HG03342 (cell line): ENCODE results near the gene TRIM14.
"Not testable (repeated sequence)": the region's sequence is repeated elsewhere in the genome, so short reads cannot be mapped to it uniquely, and the experiment has no call there.

ENCODE experiments used
- ATAC-seq: cut with Tn5 transposase; IDR thresholded peaks from one replicate; pipeline ENCODE4 v1.9.1; 2021; ENCODE audit warnings: mild to moderate bottlenecking, moderate library complexity; ENCODE audit not compliant: unreplicated experiment

Gene TRIM14

DNA sequence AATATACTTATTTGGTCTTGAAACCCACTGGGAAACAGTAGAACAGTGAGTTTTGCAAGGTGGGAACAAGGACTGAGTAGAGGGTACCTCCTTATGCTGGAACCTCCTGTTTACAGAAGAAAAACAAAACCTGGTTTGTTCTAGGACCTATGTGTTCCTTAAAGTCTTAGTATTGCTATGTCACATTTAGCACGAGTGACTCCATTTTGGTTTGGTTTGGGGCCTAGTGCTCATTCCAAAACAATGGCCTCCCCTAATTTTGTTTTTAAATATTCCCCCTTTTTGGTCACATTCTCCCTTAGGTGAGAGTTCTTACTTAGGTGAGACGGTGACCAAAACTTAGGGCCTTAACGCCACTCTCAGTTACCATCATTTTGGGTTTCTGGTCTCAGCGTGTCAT lies 68.7 kb downstream of the TRIM14 start:
- ATAC-seq: no peak

DNA sequence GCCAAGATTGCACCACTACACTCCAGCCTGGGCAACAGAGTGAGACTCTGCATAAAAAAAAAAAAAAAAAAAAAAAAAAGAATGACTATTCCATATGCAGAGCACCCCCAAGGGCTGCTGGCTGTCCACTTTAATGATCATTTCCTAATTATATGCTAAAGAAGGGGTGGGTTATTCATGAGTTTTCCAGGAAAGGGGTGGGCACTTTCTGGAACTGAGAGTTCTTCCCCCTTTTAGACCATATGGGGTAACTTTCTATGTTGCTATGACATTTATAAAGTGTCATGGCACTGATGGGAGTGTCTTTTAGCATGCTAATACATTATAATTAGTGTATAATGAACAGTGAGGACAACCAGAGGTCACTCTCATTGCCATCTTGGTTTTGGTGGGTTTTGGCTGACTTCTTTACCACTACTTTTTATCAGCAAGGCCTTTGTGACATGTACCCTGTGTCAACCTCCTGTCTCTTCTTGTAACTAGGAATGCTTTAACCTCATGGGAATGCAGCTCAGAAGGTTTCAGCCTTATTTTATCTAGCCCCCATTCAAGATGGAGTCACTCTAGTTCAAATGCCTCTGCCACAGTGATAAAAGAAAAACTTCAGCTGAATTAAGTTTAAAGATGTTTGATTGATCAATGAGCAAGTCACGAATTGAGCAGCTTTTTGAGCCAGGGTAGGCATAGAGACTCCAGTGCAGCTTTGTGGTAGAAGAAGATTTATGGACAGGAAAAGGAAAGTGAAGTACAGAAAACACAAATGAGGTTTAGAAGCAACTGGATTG lies 69.5 kb downstream of the TRIM14 start:
- ATAC-seq: no peak

DNA sequence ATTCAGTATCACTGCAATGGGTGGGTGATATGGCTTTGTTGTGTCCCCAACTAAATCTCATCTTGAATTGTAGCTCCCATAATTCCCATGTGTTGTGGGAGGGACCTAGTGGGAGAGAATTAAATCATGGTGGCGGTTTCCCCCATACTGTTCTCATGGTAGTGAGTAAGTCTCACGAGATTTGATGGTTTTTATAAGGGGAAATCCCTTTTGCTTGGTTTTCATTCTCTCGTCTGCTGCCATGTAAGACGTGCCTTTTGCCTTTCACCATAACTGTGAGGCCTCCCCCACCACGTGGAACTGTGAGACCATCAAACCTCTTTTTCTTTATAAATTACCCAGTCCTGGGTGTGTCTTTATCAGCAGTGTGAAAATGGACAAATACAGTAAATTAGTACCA lies 72.0 kb downstream of the TRIM14 start:
- ATAC-seq: no peak

DNA sequence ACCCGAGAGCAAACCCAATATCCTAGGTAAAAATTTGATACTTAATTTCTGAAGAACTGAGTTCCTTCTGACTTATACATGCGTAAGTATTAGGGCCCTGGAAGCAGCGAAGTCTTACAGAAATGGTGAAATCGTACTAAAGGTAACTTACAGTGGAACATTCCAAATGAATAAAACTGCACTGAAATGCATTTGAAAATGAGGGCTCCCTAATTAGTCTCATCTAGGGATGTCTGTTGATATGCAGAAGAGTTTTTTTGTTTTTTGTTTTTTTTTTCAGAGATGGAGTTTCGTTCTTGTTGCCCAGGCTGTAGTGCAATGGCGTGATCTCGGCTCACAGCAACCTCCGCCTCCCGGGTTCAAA lies 72.9 kb downstream of the TRIM14 start:
- ATAC-seq: no peak

DNA sequence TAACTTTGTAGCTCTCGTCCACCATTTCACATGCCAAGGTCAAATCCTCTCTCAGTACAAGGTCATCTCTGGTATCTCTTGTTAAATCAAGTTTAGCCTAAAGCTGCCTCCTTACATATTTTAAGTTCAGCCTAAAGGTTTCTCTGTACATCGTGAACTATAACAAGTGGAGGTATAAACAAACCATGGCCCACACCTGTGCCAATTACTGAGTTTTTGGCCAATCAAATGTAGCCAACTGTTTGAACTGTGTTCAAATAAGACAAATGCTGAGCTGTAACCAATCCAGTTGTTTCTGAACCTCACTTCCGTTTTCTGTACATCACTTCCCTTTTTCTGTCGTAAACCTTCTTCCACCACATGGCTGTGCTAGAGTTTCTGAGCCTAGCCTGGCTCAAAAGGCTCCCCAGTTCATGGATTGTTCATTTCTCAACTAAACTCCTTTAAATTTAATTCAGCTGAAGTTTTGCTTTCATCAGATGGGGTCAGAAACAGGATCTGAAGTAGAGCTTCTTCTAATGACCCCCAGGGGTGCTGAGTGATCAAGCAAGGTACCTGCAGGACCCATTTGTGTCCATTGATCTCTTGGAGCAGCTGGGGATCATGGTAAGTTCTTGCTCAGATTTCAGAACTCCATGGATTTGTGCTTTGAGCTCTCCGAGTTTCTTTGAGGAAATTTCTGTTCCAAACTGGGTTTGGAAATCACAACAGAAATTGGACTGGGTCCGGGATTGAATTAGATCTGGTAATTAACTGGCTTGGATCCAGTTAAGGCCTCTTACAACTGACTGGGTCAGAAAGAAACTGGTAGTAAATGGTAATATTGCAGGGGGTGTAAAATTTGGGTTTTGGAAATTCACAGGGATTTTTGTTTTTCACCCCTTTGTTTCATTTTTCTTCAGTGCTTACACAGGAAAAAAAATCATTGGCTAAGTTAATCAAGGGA lies 73.5 kb downstream of the TRIM14 start:
- ATAC-seq: peak; percentile 88

DNA sequence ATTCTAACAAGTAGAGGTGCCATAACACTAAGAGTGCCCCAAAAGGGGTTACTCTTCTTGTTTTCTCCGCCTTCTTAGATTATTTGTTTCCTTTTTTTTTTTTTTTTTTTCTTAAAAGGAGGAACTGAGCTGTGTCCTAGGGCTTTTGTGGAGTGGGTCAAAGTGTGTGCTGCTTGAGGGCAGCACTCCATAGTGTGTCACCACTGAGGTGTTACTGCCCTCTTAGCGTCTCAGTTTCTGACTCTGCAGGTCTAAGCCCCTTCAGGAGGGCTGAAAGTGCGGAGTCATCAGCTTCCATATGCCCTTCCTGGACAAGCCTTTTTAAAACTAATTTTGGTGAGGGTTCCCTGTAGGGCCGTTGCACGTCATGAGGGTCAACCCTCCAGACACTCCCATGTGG lies 75.1 kb downstream of the TRIM14 start:
- no peak for ATAC-seq

DNA sequence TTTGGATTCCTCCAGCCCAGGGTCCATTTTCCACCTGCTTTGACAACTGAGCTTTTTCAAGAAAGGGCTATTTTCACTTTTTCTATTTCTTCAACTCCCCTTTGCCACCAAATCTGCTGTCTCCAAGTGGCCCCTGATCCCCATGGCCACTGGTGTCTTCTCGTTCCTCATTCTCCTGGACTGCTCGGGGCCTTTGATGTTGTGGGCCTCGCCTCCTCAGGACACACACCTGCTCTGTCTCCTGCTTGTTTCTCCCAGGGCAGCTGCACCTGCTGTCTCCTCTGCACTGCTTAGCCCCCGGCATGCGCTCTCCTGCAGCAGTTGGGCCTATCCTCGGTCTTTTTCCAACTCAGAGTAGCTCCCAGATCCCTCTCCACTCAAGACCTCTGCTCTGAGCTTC lies 78.8 kb downstream of the TRIM14 start:
- ATAC-seq: no peak

DNA sequence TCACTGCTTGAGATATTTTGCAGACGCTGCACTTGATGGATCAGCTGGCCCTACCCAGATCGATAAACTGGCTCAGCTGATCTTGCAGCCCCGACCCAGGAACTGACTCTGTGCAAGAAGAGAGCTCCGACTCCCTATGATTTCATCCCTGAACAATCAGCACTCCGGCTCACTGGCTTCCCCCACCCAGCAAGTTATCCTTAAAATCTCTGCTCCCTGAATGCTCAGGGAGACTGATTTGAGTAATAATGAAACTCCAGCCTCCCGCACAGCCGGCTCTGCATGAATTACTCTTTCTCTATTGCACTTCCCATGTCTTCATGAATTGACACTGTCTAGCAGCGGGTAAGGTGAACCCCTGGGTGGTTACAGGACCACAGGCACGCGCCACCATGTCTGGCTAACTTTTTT lies 79.4 kb downstream of the TRIM14 start:
- peak; percentile 36 for ATAC-seq

DNA sequence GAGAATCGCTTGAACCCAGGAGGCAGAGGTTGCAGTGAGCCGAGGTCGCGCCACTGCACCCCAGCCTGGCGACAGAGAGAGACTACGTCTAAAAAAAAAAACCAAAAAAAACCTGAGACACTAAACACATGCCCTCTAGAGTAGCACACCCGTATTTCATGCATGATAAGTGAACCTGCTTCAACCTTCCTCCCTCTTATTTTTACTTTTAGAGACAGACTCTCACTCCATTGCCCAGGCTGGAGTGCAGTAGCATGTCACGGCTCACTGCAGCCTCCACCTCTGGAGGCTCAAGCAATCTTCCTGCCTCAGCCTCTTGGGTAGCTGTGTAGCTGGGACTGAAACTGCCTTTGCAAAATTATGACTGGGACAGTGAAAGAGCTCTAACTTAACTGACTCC lies 80.1 kb downstream of the TRIM14 start:
- ATAC-seq: peak; percentile 33

DNA sequence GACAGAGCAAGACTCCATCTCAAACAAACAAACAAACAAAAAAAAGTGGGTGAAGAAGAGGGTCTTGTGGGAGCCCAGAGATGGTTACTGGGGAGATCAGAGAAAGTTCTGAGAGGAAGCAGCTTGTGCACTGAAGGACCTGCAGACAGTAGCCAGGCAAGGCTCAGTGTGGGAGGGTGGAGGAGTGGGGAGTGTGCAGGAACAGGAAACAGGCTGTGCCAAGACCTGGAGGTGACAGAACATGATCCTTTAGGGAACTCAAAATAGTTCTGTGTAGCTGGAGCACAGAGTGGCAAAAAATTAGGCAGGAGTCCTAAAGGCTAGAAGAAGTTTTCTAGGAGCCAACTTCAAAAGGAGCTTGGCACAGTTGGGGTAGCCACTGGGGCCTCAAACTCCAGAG lies 81.7 kb downstream of the TRIM14 start:
- ATAC-seq: no peak

DNA sequence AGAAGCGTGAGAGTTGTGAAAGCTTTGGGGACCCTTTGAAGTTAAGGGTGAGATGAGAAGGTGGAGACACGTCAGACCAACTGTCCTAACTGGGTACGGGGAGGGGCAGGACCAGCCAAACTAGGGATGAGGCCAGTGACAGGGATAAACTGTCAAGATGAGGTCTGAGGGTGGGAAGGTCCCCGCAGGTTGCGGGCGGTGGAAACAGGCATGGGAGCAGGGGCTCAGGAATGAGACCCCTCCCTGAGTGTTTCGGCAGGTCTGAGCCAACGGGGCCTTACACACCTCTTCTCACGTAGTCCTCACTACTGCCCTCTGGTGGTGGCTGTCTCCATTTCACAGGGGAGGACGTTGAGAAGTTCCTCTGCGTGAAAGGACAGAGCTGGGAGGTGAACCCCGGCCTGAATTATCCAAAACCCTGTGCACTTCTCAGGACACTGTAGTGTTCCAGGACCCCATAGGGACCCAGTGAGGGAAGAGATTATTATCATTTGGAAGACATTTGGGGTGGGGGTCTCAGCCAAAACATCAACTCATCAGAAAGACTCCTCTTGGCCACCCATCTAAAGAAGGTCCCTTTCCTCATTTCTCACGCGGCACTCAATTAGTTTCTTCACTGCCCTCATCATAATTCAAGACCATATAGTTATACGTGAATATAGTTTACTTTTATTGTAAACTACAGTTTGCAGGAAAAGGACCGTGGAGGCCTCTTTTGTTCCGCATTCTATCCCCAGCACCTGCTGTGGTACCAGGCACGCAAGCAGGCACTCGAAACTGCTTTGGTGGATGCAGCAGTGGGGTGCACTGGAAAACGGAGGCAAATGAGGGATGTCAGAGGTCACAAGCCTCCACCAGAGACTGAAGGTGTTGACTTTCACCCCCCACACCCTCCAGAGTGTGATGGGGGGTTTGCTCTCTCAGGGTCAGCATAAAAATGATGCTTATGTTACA lies 84.2 kb downstream of the TRIM14 start:
- ATAC-seq: peak; percentile 44

DNA sequence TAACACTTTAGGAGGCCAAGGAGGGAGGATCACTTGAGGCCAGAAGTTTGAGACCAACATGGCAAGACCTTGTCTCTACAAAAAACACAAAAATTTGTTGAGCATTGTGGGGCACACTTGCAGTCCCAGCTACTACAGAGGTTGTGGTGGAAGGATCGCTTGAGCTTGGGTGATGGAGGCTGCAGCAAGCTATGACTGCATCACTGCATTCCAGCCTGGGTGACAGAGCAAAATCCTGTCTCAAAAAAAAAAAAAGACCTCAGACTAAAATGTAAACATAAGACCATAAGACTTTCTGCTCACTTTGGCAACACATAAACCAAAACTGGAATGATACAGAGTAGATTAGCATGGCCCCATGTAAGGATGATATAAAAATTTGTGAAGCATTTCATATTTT lies 87.1 kb downstream of the TRIM14 start:
- ATAC-seq: no peak

DNA sequence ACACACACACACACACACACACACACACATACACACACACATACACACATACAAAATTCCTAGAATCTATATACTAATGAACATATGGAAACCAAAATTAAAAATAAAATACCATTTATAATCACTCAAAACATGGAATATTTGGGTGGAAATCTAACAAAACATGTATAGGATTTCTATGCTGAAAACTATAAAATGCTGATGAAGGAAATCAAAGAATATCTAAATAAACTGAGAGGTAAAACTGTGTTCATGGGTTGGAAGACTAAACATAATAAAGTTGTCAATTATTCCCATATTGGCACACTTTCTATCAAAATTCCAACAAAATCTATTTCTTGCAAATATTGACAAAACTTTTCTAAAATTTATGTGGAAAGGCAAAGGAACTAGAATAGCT lies 87.9 kb downstream of the TRIM14 start:
- ATAC-seq: no peak

DNA sequence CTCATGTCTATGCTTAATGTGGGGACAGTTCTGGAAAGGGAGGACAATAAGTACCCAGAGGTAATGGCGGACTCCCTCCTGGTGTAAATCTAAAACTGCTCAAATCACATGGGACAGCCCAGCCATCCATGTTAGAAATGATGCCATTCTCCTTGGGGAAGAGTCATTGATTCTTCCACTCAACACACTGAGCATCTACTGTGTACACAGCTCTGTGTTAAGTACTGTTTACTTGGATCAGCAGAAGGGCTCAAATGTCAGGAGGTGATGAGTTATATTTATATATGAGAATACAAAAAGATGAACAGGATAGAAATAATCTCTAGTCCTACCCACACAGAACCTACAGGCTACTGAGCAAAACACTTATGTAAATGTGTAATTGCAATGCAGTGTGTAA lies 94.3 kb downstream of the TRIM14 start:
- no peak for ATAC-seq

DNA sequence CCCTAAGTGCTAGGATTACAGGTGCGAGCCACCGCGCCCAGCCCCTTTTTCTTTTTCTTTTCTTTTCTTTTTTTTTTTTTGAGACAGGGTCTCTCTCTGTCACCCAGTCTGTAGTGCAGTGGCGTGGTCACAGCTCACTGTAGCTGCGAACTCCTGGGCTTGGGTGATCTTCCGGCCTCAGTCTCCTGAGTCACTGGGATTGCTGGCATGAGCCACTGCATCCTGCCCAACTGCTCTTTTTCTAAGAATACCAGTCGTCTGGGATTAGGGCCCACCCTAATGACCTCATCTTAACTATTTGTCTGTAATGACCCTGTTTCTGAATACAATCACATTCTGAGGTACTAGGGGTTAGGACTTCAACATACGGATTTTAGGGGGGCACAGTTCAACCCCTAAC lies 96.6 kb downstream of the TRIM14 start:
- ATAC-seq: no peak

DNA sequence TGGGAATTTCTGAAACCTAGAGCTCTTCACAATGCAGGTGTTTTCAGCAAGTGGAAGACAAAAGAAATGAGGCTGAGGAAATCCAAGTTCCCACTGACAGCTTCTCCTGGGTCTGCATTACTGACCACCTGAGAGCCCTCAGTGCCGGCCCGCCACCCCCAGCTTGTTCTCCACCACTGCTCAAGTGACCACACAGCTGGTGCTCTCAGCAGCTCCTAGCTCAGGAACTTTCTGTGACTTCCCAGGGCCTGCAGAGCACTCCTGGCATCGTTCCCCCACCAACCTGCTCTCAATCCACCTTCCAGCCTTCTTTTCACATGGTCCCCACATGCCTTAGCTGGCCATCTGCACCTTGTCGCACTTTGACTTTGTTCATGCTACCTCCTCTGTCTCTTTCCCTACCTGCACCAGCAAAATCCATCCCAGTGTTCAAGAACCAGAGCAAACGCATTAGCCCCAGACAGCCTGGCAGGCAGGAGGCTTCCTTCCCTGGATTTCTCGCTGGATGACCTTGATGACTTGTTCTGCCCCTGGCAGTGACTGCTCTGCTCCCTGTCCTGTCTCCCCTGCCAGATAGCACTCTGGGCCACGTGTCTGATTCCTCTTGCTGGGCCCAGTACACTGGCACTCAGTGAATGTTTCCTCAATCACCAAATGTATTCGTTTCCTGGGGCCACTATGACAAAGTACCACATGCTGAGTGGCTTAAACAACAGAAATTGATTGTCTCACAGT lies 97.5 kb downstream of the TRIM14 start:
- ATAC-seq: no peak

DNA sequence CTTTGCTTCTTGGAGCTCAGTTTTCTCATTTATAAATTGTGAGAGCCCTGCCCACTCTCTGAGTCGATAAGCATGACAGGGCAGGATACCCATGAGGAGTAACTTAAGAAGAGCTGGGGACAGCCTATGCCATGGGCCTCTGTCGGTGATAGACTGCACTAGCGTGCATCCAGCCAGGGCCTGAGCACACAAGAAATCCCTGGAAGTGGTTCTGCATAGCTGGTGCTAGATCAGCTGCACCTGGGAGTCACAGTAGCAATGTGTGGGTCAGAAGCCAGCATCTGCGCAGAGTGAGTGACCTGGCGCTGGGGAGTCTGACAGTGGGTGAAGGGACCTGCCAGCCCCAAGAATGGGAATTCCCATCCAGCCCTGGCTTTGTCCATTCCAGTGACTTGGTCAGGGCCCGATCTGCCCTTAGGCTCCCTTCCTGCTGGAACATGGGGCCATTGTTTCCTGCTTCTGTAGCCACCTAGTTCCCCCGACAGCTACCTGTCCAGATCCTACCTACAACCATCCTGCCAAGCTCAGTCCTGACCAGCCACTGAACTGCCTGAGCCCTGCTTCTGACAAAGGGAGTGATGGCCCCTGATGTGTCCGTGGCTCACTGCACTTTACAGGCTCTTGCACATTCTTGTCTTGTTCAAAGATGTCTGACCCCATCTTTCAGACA lies 98.4 kb downstream of the TRIM14 start:
- ATAC-seq: no peak

DNA sequence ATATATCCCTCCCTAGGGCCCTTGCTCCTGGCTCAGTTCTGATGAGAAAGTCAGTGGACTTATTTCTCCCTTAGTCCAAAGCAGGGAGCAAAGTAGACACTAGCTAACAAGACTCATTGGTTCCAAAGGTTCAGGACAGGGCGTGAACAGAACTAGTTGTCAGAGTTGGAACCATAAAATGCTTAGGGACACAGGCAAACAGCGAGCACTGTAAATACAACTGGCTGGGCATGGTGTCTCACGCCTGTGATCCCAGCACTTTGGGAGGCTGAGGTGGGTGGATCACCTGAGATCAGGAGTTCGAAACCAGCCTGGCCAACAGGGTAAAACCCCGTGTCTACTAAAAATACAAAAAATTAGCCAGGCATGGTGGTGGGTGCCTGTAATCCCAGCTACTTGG lies 99.2 kb downstream of the TRIM14 start:
- not testable (repeated sequence) for ATAC-seq
